Trophoblast cell (in vitro differentiated cells and primary cell): Measurements from ENCODE around the gene PRTFDC1.

Experiments used
- DNase-seq, 2 donors: peaks; one replicate each; pipeline ENCODE4 v3.0.0-alpha.2; 2016
- H2AFZ ChIP-seq: 2 replicates; pipeline ENCODE4 v1.6.1; 2013; ENCODE audit warnings: low read length, moderate library complexity, mild to moderate bottlenecking; ENCODE audit not compliant: insufficient read depth, poor library complexity
- H2AK5ac ChIP-seq: 2 replicates; pipeline ENCODE4 v1.6.1; 2013; ENCODE audit warnings: mild to moderate bottlenecking, low read length
- H2BK120ac ChIP-seq: 2 replicates; pipeline ENCODE4 v1.6.1; 2013; ENCODE audit warnings: low read length, mild to moderate bottlenecking, moderate library complexity; ENCODE audit not compliant: insufficient read depth, poor library complexity
- H2BK12ac ChIP-seq: 2 replicates; pipeline ENCODE4 v1.6.1; 2013; ENCODE audit warnings: mild to moderate bottlenecking, low read length, moderate library complexity
- H2BK5ac ChIP-seq: 2 replicates; pipeline ENCODE4 v1.6.1; 2013; ENCODE audit warnings: low read length, low read depth, moderate library complexity, mild to moderate bottlenecking; ENCODE audit not compliant: poor library complexity
- H3K14ac ChIP-seq: 2 replicates; pipeline ENCODE4 v1.6.1; 2013; ENCODE audit warnings: mild to moderate bottlenecking, low read length
- H3K18ac ChIP-seq: 2 replicates; pipeline ENCODE4 v1.6.1; 2013; ENCODE audit warnings: mild to moderate bottlenecking, low read length
- H3K23ac ChIP-seq: 2 replicates; pipeline ENCODE4 v1.6.1; 2013; ENCODE audit warnings: low read length
- H3K27ac ChIP-seq: 2 replicates; pipeline ENCODE4 v1.5.1; 2013; ENCODE audit warnings: low read depth, mild to moderate bottlenecking, inconsistent platforms, low read length, moderate library complexity
- H3K27me3 ChIP-seq: 2 replicates; pipeline ENCODE4 v1.6.1; 2013; ENCODE audit warnings: inconsistent platforms, mild to moderate bottlenecking, low read length, moderate library complexity; ENCODE audit not compliant: insufficient read depth
- H3K36me3 ChIP-seq, 2 experiments: 1 replicate in 1 of 2; 2 replicates in 1 of 2; pipeline ENCODE4 v1.6.1; 2013; ENCODE audit warnings: low read length in 2 of 2, mild to moderate bottlenecking in 2 of 2, moderate library complexity in 1 of 2; ENCODE audit not compliant: insufficient read depth in 2 of 2, control insufficient read depth in 1 of 2
- H3K4ac ChIP-seq: 2 replicates; pipeline ENCODE4 v1.6.1; 2013; ENCODE audit warnings: low read depth, mild to moderate bottlenecking, low read length, moderate library complexity
- H3K4me1 ChIP-seq, 2 experiments: 1 replicate in 1 of 2; 2 replicates in 1 of 2; pipeline ENCODE4 v1.6.1; 2013; ENCODE audit warnings: low read length in 2 of 2, mild to moderate bottlenecking in 2 of 2, moderate library complexity in 1 of 2; ENCODE audit not compliant: insufficient read depth in 2 of 2, control insufficient read depth in 1 of 2
- H3K4me2 ChIP-seq: 2 replicates; pipeline ENCODE4 v1.6.1; 2013; ENCODE audit warnings: inconsistent platforms, mild to moderate bottlenecking, low read length, moderate library complexity
- H3K4me3 ChIP-seq: 2 replicates; pipeline ENCODE4 v1.5.1; 2013; ENCODE audit warnings: mild to moderate bottlenecking, low read depth, low read length, inconsistent platforms
- H3K79me1 ChIP-seq: one replicate; pipeline ENCODE4 v1.6.1; 2013; ENCODE audit warnings: low read length
- H3K79me2 ChIP-seq: 2 replicates; pipeline ENCODE4 v1.6.1; 2013; ENCODE audit warnings: low read length, mild to moderate bottlenecking; ENCODE audit not compliant: control insufficient read depth, insufficient read depth, poor library complexity
- H3K9ac ChIP-seq: 2 replicates; pipeline ENCODE4 v1.6.1; 2013; ENCODE audit warnings: mild to moderate bottlenecking, low read length
- H3K9me3 ChIP-seq: 2 replicates; pipeline ENCODE4 v1.6.1; 2013; ENCODE audit warnings: low read depth, mild to moderate bottlenecking, control low read depth, inconsistent platforms, low read length; ENCODE audit not compliant: insufficient read depth
- H4K12ac ChIP-seq: 2 replicates; pipeline ENCODE4 v1.6.1; 2013; ENCODE audit warnings: low read depth, mild to moderate bottlenecking, low read length, moderate library complexity
- H4K8ac ChIP-seq: 2 replicates; pipeline ENCODE4 v1.6.1; 2013; ENCODE audit warnings: low read depth, mild to moderate bottlenecking, low read length, moderate library complexity
- H4K91ac ChIP-seq: one replicate; pipeline ENCODE4 v1.6.1; 2013; ENCODE audit warnings: low read depth, mild to moderate bottlenecking, low read length, moderate library complexity
- WGBS: extraction: QIAGEN DNeasy Blood & Tissue Kit; methylation state at CpG from one replicate; pipeline ENCODE4 v1.1.7; 2013; ENCODE audit warnings: missing lambda C conversion rate; ENCODE audit not compliant: insufficient read length, insufficient coverage; ENCODE audit errors: extremely low coverage; 5-methylcytosine and 5-hydroxymethylcytosine counted together

PRTFDC1 gene

GRCh38 chr10:24891823-24892222 is 60.6 kb downstream of the PRTFDC1 start:
- Histone ChIP-seq H3K18ac (no peak overlapping the region), H2BK12ac (no peak overlapping the region), H3K14ac (no peak overlapping the region), H2BK5ac (no peak overlapping the region), H2BK120ac (no peak overlapping the region), H4K91ac (no peak overlapping the region), H3K27me3 (no peaks in the 10 kb centered on the region), H3K36me3 (no peaks in the 10 kb centered on the region), H3K4ac (no peak overlapping the region), H3K4me1 (peaks cover 0 to 9% of the 10 kb centered on the region in 2 experiments), H3K23ac (no peak overlapping the region), H3K9ac (no peak overlapping the region), H3K9me3 (no peaks in the 10 kb centered on the region), H3K4me3 (no peak overlapping the region), H4K12ac (no peak overlapping the region), H2AK5ac (no peak overlapping the region), H2AFZ (no peak overlapping the region), H3K27ac (no peak overlapping the region), H3K79me1 (no peaks in the 10 kb centered on the region), H4K8ac (no peak overlapping the region), H3K4me2 (no peak overlapping the region), H3K79me2 (no peaks in the 10 kb centered on the region)
- no peak for DNase-seq
- WGBS: no CpG with 5 or more reads among the region's 1 CpG

DNA sequence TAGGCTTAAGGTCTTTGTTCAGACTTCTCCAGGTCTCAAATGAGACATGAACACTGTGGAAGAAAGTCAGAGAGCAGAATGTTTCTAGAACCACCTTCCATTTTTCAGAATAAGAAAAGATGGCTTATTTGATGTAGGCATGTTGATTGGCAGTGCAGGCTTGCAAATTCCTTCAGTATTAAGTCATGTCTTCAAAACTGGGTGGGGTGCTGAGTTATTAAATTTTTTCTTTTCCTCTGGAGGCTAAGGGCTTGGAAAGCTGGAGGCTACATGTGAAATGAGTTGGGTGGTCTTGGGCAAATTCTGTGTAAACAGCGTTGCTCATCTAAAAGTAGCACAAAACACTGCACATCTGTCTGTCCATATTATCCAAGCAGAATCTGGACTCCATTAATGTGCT is 62.8 kb downstream of the PRTFDC1 start:
- Histone ChIP-seq H3K36me3 (no peaks in the 10 kb centered on the region), H3K27me3 (no peaks in the 10 kb centered on the region), H3K9ac (no peak overlapping the region), H4K91ac (no peak overlapping the region), H3K23ac (no peak overlapping the region), H4K8ac (no peak overlapping the region), H2BK5ac (no peak overlapping the region), H2AFZ (no peak overlapping the region), H3K4ac (no peak overlapping the region), H2BK12ac (no peak overlapping the region), H3K4me1 (peaks cover 5 to 12% of the 10 kb centered on the region in 2 experiments), H3K4me2 (no peak overlapping the region), H2AK5ac (no peak overlapping the region), H4K12ac (no peak overlapping the region), H3K18ac (no peak overlapping the region), H3K4me3 (no peak overlapping the region), H3K79me1 (no peaks in the 10 kb centered on the region), H3K79me2 (no peaks in the 10 kb centered on the region), H3K27ac (no peak overlapping the region), H3K14ac (no peak overlapping the region), H2BK120ac (no peak overlapping the region), H3K9me3 (no peaks in the 10 kb centered on the region)
- no CpG with 5 or more reads among the region's 1 CpG for WGBS
- peak in 1 of 2 donors; percentile 24 for DNase-seq

- peaks cover 4 to 5% of the 10 kb centered on the region in 2 experiments for H3K4me1 ChIP-seq
- H3K4me3 ChIP-seq: no peak overlapping the region
- no peaks in the 10 kb centered on the region for H3K27me3 ChIP-seq
- H3K23ac ChIP-seq: no peak overlapping the region
- H3K4ac ChIP-seq: no peak overlapping the region
- H3K79me1 ChIP-seq: no peaks in the 10 kb centered on the region
- no peak overlapping the region for H3K9ac ChIP-seq
- no peaks in the 10 kb centered on the region for H3K79me2 ChIP-seq
- H2BK120ac ChIP-seq: no peak overlapping the region
- no peak overlapping the region for H3K4me2 ChIP-seq
- no peak overlapping the region for H4K12ac ChIP-seq
- H3K18ac ChIP-seq: no peak overlapping the region
- no peak overlapping the region for H3K27ac ChIP-seq
- H2BK5ac ChIP-seq: no peak overlapping the region
- H2BK12ac ChIP-seq: peak overlapping the region; percentile 13
- H4K91ac ChIP-seq: no peak overlapping the region
- H2AFZ ChIP-seq: no peak overlapping the region
- H2AK5ac ChIP-seq: no peak overlapping the region
- no peak overlapping the region for H3K14ac ChIP-seq
- no peak for DNase-seq
- no peaks in the 10 kb centered on the region for H3K9me3 ChIP-seq
- H4K8ac ChIP-seq: no peak overlapping the region
- no CpG with 5 or more reads among the region's 2 CpGs for WGBS
- H3K36me3 ChIP-seq: no peaks in the 10 kb centered on the region
These were observed 64.6 kb downstream of the PRTFDC1 start for GRCh38 chr10:24887855-24888231.

GRCh38 chr10:24886290-24886680 is 66.1 kb downstream of the PRTFDC1 start:
- Histone ChIP-seq H3K9ac (no peak overlapping the region), H3K27ac (no peak overlapping the region), H2BK120ac (no peak overlapping the region), H3K27me3 (no peaks in the 10 kb centered on the region), H3K4ac (no peak overlapping the region), H3K18ac (no peak overlapping the region), H4K91ac (no peak overlapping the region), H2AK5ac (no peak overlapping the region), H4K8ac (no peak overlapping the region), H3K79me1 (no peaks in the 10 kb centered on the region), H3K4me2 (no peak overlapping the region), H4K12ac (no peak overlapping the region), H2BK12ac (no peak overlapping the region), H2AFZ (no peak overlapping the region), H2BK5ac (no peak overlapping the region), H3K14ac (no peak overlapping the region), H3K23ac (no peak overlapping the region), H3K9me3 (no peaks in the 10 kb centered on the region), H3K4me1 (peaks cover 4 to 5% of the 10 kb centered on the region in 2 experiments), H3K36me3 (no peaks in the 10 kb centered on the region), H3K4me3 (no peak overlapping the region), H3K79me2 (no peaks in the 10 kb centered on the region)
- peak; percentile 69 to 91 for DNase-seq
- WGBS: no CpG with 5 or more reads among the region's 5 CpGs
